K562 (cell line): Measurements from ENCODE around the gene PEX5. TPM values are rescaled to one million over a fixed set of nuclear protein-coding genes. Genes with fewer than 3 reads are reported as not detected.

Source experiments
- ATF1 ChIP-seq, 2 experiments: fragments of 450-650 bp in 1 of 2; IDR thresholded peaks; 2 replicates each; pipeline ENCODE4 v1.6.1; 2016; ENCODE audit warnings: missing compliant biosample characterization in 1 of 2, missing genetic modification characterization in 1 of 2
- FOXA3 ChIP-seq, 2 experiments: fragments of 450-650 bp in 1 of 2; sonication (generic) in 1 of 2; formaldehyde crosslinking; IDR thresholded peaks in 1 of 2; conservative IDR thresholded peaks in 1 of 2; 2 replicates each; pipeline versions ENCODE4 v1.4.0 to v1.8.0; 2020 to 2022; ENCODE audit warnings: mild to moderate bottlenecking in 2 of 2, missing genetic modification reagents in 1 of 2
- MED1 ChIP-seq: sonication (generic); formaldehyde crosslinking; IDR thresholded peaks from 2 replicates; pipeline ENCODE4 v1.8.1; 2023; ENCODE audit warnings: missing genetic modification reagents, borderline replicate concordance
- REST ChIP-seq, 2 experiments: fragments of 450-650 bp; formaldehyde crosslinking in 1 of 2; IDR thresholded peaks; 2 replicates each; pipeline versions ENCODE4 v1.4.0 to v1.6.1; 2014 to 2020; ENCODE audit warnings: mild to moderate bottlenecking in 2 of 2, borderline replicate concordance in 1 of 2, low read depth in 1 of 2
- polyA plus RNA-seq, 8 experiments: library from polyadenylated mRNA; depleted of rRNA in 4 of 8; stranded (reverse) in 5 of 8; unstranded in 3 of 8; fragments of >200 nt; fragmentation: Nextera tagmentation in 2 of 8; fragmentation: Illumina TruSeq in 1 of 8; extraction: Ambion mirVana in 2 of 8; extraction: Trizol in 1 of 8; gene quantifications; 2 replicates each; pipeline versions ENCODE4 v1.2.1 to v1.2.3, GENCODE V29; 2011 to 2014; ENCODE audit warnings: inconsistent platforms in 1 of 8, missing spikeins in 1 of 8
- total RNA-seq, 7 experiments: library from RNA; depleted of rRNA in 6 of 7; stranded (reverse); fragments of >200 nt in 6 of 7; fragmentation: Illumina TruSeq in 2 of 7; extraction: Trizol in 2 of 7; gene quantifications; 2 replicates each; pipeline versions ENCODE4 v1.2.1 to v1.2.3, GENCODE V29; 2011 to 2021; ENCODE audit warnings: low replicate concordance in 1 of 7
- TF ChIP-seq, protein P1 (sequence below): sonication (generic); formaldehyde crosslinking; IDR thresholded peaks from 2 replicates; pipeline ENCODE4 v1.8.0; 2022; ENCODE audit warnings: missing genetic modification reagents, mild to moderate bottlenecking, borderline replicate concordance

The PEX5 gene
- total and polyA plus RNA-seq, 9 of the 15 experiments (the other 6 are each of a cell fraction or from before 2014, with no cell fraction given), result 1.4 to 26.1 (median 14.0) TPM

DNA sequence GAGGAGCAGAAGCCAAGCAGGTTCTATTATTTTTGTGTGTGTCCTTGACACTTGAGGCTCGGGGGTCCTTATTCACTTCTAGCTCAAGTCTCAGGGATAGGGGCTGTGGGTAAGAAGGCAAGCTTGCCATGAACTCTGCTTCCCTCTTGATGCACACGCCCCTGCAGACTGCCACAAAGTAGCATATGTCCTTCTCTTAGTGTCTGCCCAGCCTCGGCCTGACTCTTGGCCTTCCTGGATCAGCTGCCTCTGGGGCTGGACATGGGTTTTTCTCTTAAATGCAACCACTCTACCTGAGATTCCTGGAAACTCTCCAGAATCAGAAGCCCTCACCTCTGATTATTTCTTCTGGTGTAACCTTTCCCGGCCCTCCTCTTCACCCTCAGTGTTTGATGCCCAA is 28.2 kb upstream of the PEX5 start (continued):
- TF ChIP-seq FOXA3 (CRISPR knock-in tag; conservative IDR thresholded peaks at IDR 0.05 in 1 of 2, IDR thresholded peaks at IDR 0.05 in 1 of 2) (no peak), ATF1 (CRISPR knock-in tag; IDR thresholded peaks at IDR 0.05) (no peak), ATF1 (tag; IDR thresholded peaks at IDR 0.05) (no peak), MED1 (no peak), REST (IDR thresholded peaks at IDR 0.05; ENCODE audit: borderline replicate concordance) (no peak), REST (CRISPR knock-in tag; IDR thresholded peaks at IDR 0.05; ENCODE audit: low read depth) (no peak)
- TF ChIP-seq, protein P1, sequence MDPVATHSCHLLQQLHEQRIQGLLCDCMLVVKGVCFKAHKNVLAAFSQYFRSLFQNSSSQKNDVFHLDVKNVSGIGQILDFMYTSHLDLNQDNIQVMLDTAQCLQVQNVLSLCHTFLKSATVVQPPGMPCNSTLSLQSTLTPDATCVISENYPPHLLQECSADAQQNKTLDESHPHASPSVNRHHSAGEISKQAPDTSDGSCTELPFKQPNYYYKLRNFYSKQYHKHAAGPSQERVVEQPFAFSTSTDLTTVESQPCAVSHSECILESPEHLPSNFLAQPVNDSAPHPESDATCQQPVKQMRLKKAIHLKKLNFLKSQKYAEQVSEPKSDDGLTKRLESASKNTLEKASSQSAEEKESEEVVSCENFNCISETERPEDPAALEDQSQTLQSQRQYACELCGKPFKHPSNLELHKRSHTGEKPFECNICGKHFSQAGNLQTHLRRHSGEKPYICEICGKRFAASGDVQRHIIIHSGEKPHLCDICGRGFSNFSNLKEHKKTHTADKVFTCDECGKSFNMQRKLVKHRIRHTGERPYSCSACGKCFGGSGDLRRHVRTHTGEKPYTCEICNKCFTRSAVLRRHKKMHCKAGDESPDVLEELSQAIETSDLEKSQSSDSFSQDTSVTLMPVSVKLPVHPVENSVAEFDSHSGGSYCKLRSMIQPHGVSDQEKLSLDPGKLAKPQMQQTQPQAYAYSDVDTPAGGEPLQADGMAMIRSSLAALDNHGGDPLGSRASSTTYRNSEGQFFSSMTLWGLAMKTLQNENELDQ (CRISPR knock-in tag), result no peak
